GM18519 (cell line): ENCODE data around the gene PDPN.

Experiments used
- ATAC-seq: cut with Tn5 transposase; IDR thresholded peaks from one replicate; pipeline ENCODE4 v1.9.1; 2021; ENCODE audit warnings: mild to moderate bottlenecking, moderate library complexity; ENCODE audit not compliant: unreplicated experiment, low FRiP score

The PDPN gene

GRCh38 chr1:13576926-13577325 lies 6.7 kb upstream of the PDPN start:
- no peak for ATAC-seq

- ATAC-seq = no peak
These were observed 5.8 kb upstream of the PDPN start for GRCh38 chr1:13577846-13578245.

GRCh38 chr1:13581446-13581845 lies 2.2 kb upstream of the PDPN start:
- ATAC-seq = no peak

GRCh38 chr1:13582713-13583443 lies 754 bp upstream of the PDPN start:
- ATAC-seq = no peak

- ATAC-seq = no peak
These were observed 547 bp downstream of the PDPN start for GRCh38 chr1:13583966-13584791.

GRCh38 chr1:13584876-13585611 lies 1.4 kb downstream of the PDPN start:
- ATAC-seq = no peak

- no peak for ATAC-seq
These were observed 2.0 kb downstream of the PDPN start for GRCh38 chr1:13585612-13585991.

GRCh38 chr1:13586001-13586400 lies 2.4 kb downstream of the PDPN start:
- ATAC-seq = no peak

- ATAC-seq = no peak
These were observed 3.8 kb downstream of the PDPN start for GRCh38 chr1:13587256-13588030.

GRCh38 chr1:13588946-13589796 lies 5.5 kb downstream of the PDPN start:
- ATAC-seq = no peak

- no peak for ATAC-seq
These were observed 6.9 kb downstream of the PDPN start for GRCh38 chr1:13590486-13590885.

GRCh38 chr1:13593511-13594131 lies 10.0 kb downstream of the PDPN start:
- no peak for ATAC-seq

- no peak for ATAC-seq
These were observed 11.8 kb downstream of the PDPN start for GRCh38 chr1:13595411-13595810.

GRCh38 chr1:13597166-13597565 lies 13.5 kb downstream of the PDPN start:
- ATAC-seq = no peak

- ATAC-seq = no peak
These were observed 17.3 kb downstream of the PDPN start for GRCh38 chr1:13600762-13601453.

GRCh38 chr1:13604176-13604575 lies 20.5 kb downstream of the PDPN start:
- ATAC-seq = no peak

GRCh38 chr1:13604721-13605120 lies 21.1 kb downstream of the PDPN start:
- no peak for ATAC-seq

GRCh38 chr1:13605159-13605558 lies 21.5 kb downstream of the PDPN start:
- ATAC-seq = no peak

- no peak for ATAC-seq
These were observed 23.4 kb downstream of the PDPN start for GRCh38 chr1:13607002-13607401.
